DOHH2 (cell line): ENCODE results near the gene PCDHB11.
"Not testable (repeated sequence)": the region's sequence is repeated elsewhere in the genome, so short reads cannot be mapped to it uniquely, and the experiment has no call there.

Experiments
- EZH2phosphoT487 ChIP-seq: fragments of 200-600 bp; sonication (generic); IDR thresholded peaks from 2 replicates; pipeline ENCODE4 v1.6.1; 2017; ENCODE audit warnings: borderline replicate concordance, mild to moderate bottlenecking, antibody characterized with exemption, low read length, moderate library complexity, mixed read lengths
- TF ChIP-seq, protein P1 (sequence below): fragments of 200-600 bp; sonication (generic); IDR thresholded peaks from one replicate; pipeline ENCODE4 v1.5.1; 2014; ENCODE audit warnings: antibody characterized with exemption, mild to moderate bottlenecking, low read depth, low read length; ENCODE audit not compliant: poor library complexity, severe bottlenecking

DNA sequence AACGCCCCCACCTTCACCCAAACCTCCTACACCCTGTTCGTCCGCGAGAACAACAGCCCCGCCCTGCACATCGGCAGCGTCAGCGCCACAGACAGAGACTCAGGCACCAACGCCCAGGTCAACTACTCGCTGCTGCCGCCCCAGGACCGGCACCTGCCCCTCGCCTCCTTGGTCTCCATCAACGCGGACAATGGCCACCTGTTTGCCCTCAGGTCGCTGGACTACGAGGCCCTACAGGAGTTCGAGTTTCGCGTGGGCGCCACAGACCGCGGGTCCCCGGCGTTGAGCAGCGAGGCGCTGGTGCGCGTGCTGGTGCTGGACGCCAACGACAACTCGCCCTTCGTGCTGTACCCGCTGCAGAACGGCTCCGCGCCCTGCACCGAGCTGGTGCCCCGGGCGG lies 25.4 kb downstream of the PCDHB11 start:
- TF ChIP-seq, protein P1, sequence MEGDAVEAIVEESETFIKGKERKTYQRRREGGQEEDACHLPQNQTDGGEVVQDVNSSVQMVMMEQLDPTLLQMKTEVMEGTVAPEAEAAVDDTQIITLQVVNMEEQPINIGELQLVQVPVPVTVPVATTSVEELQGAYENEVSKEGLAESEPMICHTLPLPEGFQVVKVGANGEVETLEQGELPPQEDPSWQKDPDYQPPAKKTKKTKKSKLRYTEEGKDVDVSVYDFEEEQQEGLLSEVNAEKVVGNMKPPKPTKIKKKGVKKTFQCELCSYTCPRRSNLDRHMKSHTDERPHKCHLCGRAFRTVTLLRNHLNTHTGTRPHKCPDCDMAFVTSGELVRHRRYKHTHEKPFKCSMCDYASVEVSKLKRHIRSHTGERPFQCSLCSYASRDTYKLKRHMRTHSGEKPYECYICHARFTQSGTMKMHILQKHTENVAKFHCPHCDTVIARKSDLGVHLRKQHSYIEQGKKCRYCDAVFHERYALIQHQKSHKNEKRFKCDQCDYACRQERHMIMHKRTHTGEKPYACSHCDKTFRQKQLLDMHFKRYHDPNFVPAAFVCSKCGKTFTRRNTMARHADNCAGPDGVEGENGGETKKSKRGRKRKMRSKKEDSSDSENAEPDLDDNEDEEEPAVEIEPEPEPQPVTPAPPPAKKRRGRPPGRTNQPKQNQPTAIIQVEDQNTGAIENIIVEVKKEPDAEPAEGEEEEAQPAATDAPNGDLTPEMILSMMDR: not testable (repeated sequence)
- not testable (repeated sequence) for TF ChIP-seq EZH2phosphoT487
